ENCODE results near the gene ENAM.

Gene ENAM, protein sequence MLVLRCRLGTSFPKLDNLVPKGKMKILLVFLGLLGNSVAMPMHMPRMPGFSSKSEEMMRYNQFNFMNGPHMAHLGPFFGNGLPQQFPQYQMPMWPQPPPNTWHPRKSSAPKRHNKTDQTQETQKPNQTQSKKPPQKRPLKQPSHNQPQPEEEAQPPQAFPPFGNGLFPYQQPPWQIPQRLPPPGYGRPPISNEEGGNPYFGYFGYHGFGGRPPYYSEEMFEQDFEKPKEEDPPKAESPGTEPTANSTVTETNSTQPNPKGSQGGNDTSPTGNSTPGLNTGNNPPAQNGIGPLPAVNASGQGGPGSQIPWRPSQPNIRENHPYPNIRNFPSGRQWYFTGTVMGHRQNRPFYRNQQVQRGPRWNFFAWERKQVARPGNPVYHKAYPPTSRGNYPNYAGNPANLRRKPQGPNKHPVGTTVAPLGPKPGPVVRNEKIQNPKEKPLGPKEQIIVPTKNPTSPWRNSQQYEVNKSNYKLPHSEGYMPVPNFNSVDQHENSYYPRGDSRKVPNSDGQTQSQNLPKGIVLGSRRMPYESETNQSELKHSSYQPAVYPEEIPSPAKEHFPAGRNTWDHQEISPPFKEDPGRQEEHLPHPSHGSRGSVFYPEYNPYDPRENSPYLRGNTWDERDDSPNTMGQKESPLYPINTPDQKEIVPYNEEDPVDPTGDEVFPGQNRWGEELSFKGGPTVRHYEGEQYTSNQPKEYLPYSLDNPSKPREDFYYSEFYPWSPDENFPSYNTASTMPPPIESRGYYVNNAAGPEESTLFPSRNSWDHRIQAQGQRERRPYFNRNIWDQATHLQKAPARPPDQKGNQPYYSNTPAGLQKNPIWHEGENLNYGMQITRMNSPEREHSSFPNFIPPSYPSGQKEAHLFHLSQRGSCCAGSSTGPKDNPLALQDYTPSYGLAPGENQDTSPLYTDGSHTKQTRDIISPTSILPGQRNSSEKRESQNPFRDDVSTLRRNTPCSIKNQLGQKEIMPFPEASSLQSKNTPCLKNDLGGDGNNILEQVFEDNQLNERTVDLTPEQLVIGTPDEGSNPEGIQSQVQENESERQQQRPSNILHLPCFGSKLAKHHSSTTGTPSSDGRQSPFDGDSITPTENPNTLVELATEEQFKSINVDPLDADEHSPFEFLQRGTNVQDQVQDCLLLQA

DNA sequence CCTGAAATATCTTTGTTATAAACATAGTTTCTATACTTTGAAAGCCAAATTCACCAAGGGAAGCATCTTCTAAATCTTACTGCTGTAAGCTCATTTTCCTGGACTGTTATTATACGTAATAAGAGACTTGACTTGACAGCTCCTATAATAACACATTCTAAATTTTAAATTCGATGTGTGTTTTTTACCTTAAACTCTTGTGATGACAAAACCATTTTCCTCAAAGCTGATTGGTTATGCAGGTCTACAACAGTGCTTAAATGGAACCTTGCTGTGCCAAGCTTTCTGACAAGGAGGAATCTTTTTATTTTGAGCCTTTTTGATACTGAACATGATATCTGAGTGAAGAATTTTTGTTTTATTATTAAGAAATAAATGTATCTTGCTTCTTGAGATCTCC, at the start of gene ENAM:
TSS of gene ENAM (plus strand) at position 301 of the 400 bp plus-strand sequence. CDS start 757 bp downstream, outside the sequence.
- no peak for DNase-seq

DNA sequence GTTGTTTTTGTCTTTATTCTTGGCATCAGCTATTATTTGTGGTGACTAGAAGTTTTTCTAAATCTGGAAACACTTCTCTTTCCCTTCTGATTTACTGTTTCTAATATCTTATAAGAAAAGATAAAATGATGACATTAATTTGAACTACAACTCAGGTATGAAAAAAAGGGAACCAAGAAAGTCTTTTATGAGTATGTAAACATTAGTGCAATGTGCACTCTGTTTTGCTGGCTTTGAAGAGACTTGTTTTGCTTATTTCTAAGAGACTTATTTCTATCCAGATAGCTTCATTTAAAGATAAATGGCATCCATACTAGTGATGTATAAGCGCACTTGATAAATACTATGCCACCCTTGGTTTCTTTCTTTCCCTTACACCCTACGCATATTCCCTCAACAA, 46.6 kb upstream of the ENAM start:
- no peak for DNase-seq

DNA sequence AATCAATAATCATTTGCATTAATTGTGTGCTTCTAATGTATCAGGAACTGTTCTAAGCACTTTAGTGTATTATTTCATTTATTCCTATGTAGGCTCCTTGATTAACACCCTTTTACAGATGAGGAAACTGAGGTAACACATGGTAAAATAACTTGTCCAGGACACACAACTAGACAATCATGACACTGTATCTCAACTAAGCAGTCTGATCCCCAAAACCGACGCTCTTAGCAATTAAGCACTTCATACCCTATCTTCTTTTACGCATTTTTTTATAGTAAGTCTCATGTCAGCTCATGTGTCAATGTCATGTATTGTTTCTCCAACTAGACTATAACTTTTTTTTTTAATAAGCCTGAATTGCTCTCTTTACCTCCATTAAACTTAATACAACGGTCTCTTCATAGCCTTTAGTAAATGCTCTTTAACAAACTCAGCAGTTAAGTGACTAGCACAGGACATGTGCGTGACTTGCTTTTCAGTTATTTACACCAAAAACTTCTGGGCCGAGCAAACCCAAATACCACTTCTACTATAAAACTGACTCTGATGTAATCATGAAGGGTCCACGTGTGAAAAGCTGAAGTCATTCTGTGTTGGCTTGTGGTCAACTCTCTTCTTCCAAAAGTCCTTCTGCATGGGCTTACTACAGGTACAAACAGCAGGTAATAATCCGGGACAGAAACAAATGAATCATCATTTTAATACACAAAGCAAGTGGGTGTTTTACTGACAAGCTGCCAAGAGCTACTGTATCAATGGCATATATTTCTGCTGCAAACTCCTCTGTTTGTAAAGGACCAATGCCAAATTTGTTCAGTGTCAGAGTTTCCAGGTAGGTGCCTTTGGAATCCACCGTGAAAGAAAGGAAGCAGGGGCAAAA, 44.4 kb upstream of the ENAM start:
- peak; percentile 40 for DNase-seq

DNA sequence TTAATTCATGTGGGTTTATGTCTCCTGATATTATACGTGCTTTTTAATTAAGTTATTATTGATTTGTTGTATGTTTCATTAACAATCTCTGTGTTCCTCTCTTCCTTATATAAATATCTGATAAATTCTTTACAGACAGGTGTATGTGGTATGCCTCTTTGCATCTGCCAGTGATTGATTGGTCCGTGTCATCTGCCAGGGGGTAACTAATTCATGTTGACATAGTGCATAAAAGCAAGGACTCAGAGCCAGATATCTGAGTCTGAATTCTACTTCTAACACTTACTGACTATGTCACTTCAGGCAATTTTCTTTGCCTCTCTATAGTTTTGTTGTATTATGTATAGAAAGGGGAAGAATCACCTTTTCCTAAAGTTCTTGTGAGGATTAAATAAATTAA, 41.7 kb upstream of the ENAM start:
- DNase-seq, result peak; percentile 3

DNA sequence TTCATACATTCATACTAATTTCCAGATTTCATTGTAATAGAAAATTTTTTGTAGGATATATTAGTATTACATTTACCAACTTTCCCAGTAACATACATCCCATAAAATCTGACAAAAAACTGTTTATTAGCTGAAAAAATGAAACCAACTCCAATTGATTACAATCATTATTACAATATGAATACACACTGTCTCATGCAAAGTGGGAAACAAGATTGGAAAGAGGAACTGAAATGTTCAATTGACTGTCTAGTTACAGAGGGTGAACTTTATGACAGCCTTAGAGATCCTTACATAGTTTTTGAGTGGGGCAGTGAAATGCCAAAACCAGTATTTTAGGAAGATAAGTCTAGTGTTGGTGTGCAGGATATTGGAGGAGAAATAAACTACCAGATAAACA, 38.8 kb upstream of the ENAM start:
- DNase-seq, result no peak

DNA sequence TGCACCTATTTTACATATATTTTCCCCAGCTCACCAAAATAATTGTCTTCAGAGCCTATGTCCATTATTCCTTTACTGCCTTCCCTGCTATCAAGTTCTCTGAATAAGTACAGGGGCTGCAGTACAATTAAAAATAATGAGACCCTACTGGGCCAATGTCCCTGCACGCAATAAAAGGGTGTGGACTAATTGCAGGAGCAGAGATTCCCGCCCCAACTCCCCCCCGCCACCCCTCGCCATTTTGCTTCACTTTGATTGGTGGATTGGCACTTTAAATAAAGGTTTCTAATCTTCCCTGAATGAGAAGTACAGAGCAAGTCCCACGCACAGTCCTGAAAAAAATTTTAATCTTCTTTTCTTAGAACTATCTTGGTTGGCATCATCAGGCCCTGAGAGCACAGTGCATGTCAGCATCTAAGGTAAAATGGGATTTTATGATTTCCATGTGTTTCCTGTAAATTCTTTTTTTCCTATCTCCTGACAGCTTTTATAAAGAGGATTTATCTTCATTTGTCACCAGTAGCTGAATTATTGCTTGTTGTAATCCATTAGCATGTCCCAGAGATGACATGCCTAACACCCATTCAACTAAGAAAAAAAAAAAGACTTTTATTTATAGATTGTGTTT, 36.5 kb upstream of the ENAM start, which contains the start of gene AMBN:
TSS of gene AMBN (plus strand) at position 302 of the 628 bp plus-strand sequence. CDS start at position 405, 103 bp downstream.
- no peak for DNase-seq

DNA sequence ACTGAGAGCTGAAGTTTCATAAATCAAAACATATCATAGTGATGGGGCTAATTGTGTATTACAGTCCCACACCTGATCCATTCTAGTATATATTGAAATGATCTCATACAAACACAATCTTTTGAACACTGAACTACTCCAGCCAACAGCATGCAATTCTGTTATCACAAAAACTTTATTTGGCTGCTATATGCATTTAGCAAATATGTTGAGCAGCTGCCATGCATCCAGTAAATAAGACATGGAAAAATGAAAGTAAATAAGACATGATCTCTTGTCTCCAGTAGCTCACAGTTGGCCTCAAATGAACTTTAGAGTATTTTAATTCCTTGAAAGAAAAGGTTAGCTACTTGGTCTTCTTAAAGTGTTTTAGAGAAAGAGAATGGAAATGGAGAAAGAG, 34.3 kb upstream of the ENAM start:
- no peak for DNase-seq

DNA sequence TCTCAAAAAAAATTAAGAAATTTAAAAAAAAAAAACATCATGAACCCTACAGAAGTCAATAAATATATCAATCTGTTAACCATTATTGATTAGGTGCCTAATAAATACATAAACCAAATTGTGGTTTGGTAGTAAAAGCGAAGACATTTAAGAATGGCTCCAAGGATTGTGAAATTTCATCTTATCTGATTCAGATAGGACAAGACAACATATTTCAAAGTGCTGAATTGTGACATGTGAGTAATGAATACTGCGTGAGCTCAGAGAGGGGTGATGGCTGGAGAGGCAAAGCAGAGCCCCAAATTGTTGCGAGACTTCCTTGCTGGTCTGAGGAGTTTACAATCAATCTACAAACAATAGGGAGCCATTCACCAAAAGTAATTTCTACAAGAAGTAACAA, 28.2 kb upstream of the ENAM start:
- DNase-seq, result no peak

DNA sequence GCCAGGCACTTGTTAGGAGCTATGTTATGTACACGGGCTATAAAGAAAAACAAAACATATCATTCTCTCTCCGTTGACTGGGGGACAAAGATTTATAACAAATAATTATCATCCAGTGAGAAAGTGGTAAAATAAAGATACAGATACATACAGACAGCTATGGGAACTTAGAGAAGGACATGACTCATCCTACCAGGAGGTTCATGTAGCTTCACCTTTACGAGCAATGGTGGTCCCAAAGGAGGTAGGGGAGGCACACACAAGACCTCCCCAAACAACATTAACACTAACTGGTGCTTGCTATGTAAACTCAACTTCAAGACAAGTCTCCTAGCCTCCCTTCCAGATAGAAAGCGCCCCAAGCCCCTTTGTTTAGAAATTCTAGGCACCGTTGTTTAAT, 27.6 kb upstream of the ENAM start:
- no peak for DNase-seq

DNA sequence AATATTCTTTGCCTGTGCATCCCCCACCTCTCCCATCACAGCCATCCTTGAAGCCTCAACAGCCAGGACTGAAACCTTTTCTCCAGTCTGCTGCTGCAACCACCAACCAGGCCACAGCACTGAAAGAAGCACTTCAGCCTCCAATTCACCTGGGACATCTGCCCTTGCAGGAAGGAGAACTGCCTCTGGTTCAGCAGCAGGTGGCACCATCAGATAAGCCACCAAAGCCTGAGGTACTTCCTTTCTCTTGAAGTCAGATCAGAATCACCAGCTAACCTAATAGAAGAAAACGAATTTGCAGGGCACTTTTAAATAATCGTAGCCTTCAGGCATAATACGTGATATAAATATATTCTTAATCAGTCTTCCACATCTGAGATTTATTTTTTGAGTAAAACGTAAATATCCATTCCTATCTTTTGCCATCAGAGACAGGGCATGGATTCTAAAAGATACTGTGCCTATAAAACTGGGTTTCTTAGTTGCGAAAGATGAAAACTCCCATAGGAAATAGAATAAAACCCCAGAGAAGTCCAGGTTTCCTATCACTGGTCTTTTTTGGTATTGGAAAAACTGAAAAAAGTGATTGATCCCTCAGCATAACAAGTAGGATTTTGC, 27.0 kb upstream of the ENAM start:
- peak; percentile 53 for DNase-seq

DNA sequence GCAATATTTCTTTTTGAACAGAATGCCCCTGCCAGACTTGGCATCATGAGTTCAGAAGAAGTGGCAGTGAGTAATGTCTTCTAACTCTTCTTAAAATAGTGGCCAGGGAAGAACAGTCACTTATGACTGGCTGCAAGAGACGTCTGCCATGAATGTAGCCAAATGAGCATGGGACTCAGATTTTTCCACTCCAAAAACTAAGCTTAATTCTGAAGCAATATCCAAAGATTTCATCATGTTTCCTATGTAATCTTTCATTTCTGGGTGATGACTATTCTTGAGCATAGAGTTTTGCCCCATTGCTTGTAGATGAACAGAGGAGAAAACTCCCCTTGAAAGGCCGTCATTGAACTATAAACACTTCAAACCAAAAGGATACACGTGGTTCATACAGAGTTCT, 24.7 kb upstream of the ENAM start:
- DNase-seq, result no peak

DNA sequence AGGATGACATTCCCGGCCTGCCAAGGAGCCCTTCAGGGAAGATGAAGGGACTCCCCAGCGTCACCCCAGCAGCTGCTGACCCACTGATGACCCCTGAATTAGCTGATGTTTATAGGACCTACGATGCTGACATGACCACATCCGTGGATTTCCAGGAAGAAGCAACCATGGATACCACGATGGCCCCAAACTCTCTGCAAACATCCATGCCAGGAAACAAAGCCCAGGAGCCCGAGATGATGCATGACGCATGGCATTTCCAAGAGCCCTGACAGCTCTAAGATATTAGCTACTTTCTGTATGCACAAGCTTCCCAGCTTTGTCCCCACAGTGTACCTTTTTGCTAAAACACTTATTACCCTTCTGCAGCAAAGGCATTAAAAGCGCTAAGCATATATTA, 22.1 kb upstream of the ENAM start:
- no peak for DNase-seq

DNA sequence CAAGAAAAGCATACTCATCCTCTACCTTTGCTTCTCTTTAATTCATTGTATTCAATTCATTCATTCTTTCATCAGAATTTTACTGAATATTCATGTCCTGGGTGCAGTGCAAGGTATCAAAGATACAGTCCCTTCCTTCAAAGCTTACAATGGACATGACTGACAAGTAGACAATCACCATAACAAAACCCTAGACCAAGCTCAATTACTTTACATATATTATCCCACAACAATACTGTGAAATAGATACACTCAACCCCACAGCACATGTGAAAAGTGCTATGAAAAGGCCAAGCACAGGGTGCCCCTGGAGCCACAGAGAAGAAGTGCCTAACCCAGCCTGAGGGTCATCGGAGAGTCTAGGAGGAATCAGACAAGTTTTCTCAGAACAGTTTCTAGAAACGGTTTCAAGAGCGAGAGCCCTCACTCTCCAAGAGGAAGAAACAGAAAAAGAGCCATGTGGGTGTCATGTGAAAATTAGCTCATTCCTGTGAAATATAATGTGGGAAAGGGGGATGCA, 21.1 kb upstream of the ENAM start:
- DNase-seq, result no peak

DNA sequence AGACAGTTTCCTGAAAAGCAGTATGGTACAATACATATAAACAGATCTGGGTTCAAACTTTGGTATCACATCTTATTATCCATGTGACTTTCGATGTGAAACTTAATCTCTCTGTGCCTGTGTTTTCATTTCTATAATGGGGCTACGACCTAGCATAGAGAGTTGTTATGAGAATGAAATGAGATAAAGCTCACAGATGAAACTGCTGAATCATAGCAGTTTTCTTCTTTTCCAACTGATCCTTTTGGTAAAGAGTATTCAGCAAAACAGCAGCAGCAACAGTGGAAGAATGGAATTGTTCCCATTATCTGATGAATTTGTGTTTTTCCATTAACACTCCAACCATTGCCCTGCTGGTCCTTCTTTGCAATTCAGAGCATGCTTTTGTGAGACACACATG, 20.2 kb upstream of the ENAM start:
- DNase-seq, result no peak

DNA sequence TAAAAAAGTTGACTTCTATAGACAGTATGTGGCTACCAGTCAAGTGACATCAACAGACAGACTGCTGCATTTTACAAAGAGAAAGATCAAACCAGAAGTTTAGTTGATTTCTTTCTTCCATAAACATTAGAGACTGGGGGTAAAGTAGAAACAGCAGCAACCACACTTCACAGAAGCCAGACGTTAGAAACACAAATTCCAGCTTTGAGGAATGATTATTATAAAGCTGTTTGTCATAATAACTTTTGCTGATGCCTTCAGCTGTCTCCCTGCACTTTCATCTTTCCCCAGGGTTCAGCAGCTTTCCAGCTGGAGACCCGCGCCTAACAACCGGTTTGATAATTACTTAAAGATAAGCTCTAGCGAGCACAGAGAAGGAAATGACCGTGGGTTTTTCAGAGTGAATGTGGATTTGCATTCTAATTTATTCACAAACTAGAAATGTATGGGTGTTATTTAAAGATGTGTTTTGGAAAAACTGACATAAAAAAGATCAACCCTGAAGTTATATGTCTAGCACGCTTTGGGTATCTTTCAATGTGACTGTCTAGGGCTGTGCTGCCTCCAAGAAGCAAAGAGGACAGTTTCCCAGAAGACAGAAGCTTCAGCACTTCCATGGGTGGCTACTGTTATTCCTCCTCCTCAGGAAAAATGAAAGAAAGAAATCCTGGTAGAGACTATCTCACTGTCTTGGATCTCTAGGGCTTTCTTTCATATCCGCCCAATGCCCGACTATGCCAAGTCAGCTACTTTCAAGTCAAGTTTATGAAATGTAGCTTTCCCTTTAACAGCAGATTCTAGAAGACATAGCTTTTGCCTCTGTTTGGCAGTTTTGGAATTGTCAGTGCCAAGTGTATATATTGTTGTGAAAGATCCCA, 15.0 kb upstream of the ENAM start:
- DNase-seq, result no peak

DNA sequence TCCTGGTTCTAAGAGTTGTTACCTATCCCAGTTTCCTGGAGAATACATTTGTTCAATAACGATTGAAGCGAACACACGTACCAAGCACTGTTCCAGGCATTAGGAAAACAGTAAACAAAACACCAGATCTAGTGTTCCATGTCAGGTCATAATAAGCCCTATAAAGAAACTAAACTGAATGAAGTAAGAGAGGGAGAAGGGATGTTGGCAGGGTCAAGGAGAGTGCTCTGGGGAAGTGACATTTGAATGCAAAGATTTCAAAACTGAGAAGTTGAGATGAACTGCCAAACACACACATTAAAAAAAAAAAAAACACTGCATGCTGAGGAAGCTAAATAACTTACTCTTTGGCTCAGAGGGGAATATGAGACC, 14.4 kb upstream of the ENAM start:
- no peak for DNase-seq

DNA sequence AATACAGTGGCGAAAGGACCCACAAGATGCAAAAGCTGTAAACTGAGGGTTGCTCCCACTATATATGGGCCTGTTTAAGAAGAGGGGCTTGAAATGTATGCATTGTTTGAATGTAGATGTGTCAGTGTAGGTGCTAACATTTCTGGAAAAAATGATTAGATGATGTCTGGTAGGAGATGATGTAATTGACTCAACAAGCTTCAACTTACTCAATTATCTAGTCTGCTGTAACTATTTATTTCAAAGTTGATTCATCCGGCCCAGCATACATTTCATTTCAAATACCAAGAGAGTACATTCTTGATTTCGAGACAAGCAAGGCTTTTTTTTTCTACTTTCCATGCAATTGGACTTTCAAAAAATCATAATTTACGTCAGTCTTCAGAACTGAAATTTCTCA, 9.3 kb upstream of the ENAM start:
- DNase-seq, result no peak

DNA sequence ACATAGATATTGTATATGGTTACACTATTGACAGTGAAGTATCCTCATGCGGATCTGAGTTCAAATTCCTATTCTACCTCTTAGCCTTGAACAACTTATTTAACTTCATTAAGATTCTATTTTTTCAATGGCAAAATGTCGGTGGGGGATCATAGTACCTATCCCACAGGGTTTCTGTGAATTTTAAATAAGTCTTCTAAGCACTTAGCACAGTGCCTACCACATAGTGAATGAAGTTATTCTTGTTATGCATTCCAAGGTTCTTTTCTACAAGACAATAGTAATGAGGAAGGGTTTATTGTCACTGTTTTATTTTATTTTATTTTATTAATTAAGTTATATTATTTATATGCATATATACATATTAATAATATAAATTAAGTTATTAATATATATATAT, 8.8 kb upstream of the ENAM start:
- DNase-seq, result no peak

DNA sequence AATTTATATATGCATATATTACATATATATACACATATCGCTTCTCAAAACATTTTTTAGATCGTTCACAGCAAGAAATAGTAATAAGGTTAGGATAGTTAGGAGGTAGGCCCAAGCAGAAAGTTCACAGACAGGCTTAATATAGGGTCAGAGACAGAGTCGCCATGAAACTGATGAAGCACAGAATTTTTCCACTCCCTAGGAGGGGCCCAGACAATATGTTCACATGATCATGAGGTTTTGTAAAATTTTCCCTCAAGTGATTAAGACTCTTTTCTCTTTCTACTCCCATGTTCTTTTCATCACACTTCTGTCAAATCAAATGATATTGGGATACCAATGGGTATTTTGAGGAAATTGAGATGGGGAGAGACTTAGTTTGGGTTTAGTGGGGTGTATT, 5.2 kb upstream of the ENAM start:
- no peak for DNase-seq

DNA sequence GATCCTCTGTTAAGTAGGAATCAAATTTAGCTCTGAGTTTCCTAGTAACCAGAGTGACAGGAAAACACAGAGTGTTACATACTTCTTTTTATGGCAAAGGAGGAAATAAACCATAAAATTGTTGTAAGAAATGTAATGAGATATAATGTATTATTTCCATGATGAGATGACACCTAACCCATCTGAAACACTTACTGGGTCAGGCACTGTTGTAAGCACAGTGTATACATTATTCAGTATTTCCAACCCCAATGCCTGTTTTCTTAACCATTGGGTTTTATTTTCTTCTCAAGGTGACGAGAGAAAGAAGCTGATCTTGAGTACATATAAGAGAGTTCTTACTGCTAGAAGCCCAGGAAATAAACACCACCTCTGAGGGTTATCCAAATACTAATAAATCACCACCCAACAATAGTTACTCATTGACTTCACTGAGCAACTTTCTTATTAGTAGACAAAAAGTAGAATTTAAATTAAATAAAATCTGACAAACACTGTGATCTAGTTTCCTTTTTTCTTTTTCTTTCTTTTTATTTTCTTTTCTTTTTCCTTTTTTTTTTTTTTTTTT, 4.2 kb upstream of the ENAM start:
- DNase-seq, result no peak

All from NCI-H510A (cell line).